Smooth muscle cell of the brain vasculature (primary cell): ENCODE results near the gene CAPN5.
A peak's percentile ranks its signal among the peaks of the same experiment; 100 is the strongest.
"Not testable (repeated sequence)": the region's sequence is repeated elsewhere in the genome, so short reads cannot be mapped to it uniquely, and the experiment has no call there.

Experiments
- DNase-seq: peaks from one replicate; pipeline ENCODE4 v3.0.0-alpha.2; 2012; ENCODE audit warnings: low read depth, low spot score

The CAPN5 gene

GRCh38 chr11:77066229-77067042 is at the start of gene CAPN5:
Gene CAPN5, plus strand, starts transcription at chr11:77066971. Its CDS starts 17,916 bp downstream, at chr11:77084887.
- peak; percentile 90 for DNase-seq

GRCh38 chr11:77018396-77018924 is 48.3 kb upstream of the CAPN5 start:
- not testable (repeated sequence) for DNase-seq

- no peak for DNase-seq
Observed at GRCh38 chr11:77019976-77020595, 46.7 kb upstream of the CAPN5 start.

GRCh38 chr11:77020734-77021133 is 46.0 kb upstream of the CAPN5 start:
- DNase-seq: no peak

- no peak for DNase-seq
Observed at GRCh38 chr11:77024745-77025144, 42.0 kb upstream of the CAPN5 start.

GRCh38 chr11:77026221-77026620 is 40.5 kb upstream of the CAPN5 start:
- no peak for DNase-seq

GRCh38 chr11:77026743-77027142 is 40.0 kb upstream of the CAPN5 start:
- DNase-seq: no peak

- no peak for DNase-seq
Observed at GRCh38 chr11:77027275-77027674, 39.5 kb upstream of the CAPN5 start.

- no peak for DNase-seq
Observed at GRCh38 chr11:77029829-77030228, 36.9 kb upstream of the CAPN5 start.

- no peak for DNase-seq
Observed at GRCh38 chr11:77030834-77031414, 35.8 kb upstream of the CAPN5 start.

GRCh38 chr11:77031599-77031998 is 35.2 kb upstream of the CAPN5 start:
- no peak for DNase-seq

GRCh38 chr11:77035039-77035438 is 31.7 kb upstream of the CAPN5 start:
- DNase-seq: no peak

GRCh38 chr11:77035580-77035979 is 31.2 kb upstream of the CAPN5 start:
- no peak for DNase-seq

GRCh38 chr11:77036398-77036797 is 30.4 kb upstream of the CAPN5 start:
- no peak for DNase-seq

GRCh38 chr11:77037057-77037456 is 29.7 kb upstream of the CAPN5 start:
- DNase-seq: no peak

- DNase-seq: no peak
Observed at GRCh38 chr11:77038029-77038824, 28.5 kb upstream of the CAPN5 start.

- no peak for DNase-seq
Observed at GRCh38 chr11:77038825-77039326, 27.9 kb upstream of the CAPN5 start.

- DNase-seq: no peak
Observed at GRCh38 chr11:77039491-77040400, 27.0 kb upstream of the CAPN5 start.

- DNase-seq: no peak
Observed at GRCh38 chr11:77040401-77040777, 26.4 kb upstream of the CAPN5 start.

GRCh38 chr11:77040889-77041288 is 25.9 kb upstream of the CAPN5 start:
- no peak for DNase-seq
